ENCODE measurements around the gene UGT1A4. TPM values are rescaled to one million over a fixed set of nuclear protein-coding genes. Genes with fewer than 3 reads are reported as not detected.

UGT1A4 gene
- total RNA-seq, 4 donors from 2014 or later = 0.13 to 3.8 (median 0.45) TPM

DNA sequence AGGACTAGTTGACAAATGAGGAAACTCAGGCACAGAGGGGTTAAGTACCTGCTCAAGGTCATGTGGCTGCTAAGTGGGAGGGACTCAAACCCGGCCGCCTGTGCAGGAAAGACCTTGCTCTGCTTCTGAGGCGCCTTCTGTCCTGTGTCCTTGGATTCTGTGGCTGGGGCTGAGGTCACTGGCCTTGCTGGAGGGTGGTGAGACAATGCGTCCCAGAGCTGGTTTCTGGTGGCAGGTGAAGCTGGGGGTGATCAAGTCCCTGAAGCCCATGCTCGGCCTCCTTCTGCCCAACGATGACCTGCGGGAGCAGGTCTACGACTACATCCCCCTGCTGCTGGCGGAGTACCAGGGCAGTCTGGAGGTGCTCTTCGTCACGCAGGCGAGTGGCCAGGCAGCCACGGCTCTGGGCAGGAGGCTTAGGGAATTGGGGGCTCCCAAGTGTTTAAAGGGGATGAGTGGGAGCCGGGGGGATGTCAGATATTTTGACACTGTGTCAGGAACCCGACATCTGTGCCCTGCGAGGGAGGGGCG lies 75.7 kb downstream of the UGT1A4 start:
- H3K27me3 ChIP-seq = no peaks in the 10 kb centered on the region
- H3K27ac ChIP-seq = no peak overlapping the region
- peaks cover 2% of the 10 kb centered on the region in 2 donors for H3K4me1 ChIP-seq
- H3K4me3 ChIP-seq (replicated peaks in 1 of 3) = no peak overlapping the region
- H3K36me3 ChIP-seq = no peaks in the 10 kb centered on the region
- WGBS, 2 donors = 67 to 78% methylated on average over 11 to 15 of the region's 17 CpGs
- DNase-seq = peak; percentile 38 to 47
- TF ChIP-seq, protein P1, sequence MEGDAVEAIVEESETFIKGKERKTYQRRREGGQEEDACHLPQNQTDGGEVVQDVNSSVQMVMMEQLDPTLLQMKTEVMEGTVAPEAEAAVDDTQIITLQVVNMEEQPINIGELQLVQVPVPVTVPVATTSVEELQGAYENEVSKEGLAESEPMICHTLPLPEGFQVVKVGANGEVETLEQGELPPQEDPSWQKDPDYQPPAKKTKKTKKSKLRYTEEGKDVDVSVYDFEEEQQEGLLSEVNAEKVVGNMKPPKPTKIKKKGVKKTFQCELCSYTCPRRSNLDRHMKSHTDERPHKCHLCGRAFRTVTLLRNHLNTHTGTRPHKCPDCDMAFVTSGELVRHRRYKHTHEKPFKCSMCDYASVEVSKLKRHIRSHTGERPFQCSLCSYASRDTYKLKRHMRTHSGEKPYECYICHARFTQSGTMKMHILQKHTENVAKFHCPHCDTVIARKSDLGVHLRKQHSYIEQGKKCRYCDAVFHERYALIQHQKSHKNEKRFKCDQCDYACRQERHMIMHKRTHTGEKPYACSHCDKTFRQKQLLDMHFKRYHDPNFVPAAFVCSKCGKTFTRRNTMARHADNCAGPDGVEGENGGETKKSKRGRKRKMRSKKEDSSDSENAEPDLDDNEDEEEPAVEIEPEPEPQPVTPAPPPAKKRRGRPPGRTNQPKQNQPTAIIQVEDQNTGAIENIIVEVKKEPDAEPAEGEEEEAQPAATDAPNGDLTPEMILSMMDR (IDR thresholded peaks at IDR 0.05) = no peak
- TF ChIP-seq POLR2A (IDR thresholded peaks at IDR 0.05) = no peak
- H3K9me3 ChIP-seq = no peaks in the 10 kb centered on the region
- intact Hi-C loops (cut with DNase I) = no loop called here

- WGBS, 2 donors = 95 to 96% methylated on average over 10 to 12 of the region's 13 CpGs
- no peak for TF ChIP-seq POLR2A (IDR thresholded peaks at IDR 0.05)
- TF ChIP-seq, protein P1 (IDR thresholded peaks at IDR 0.05) = no peak
- intact Hi-C loops (cut with DNase I) = no loop called here
- Histone ChIP-seq H3K4me3 (replicated peaks in 1 of 3) (no peak overlapping the region), H3K4me1 (peaks cover 6 to 13% of the 10 kb centered on the region in 2 donors), H3K36me3 (no peaks in the 10 kb centered on the region), H3K27me3 (no peaks in the 10 kb centered on the region), H3K27ac (no peak overlapping the region), H3K9me3 (no peaks in the 10 kb centered on the region)
- no peak for DNase-seq
Measured at GRCh38 chr2:233795735-233796171, 77.2 kb downstream of the UGT1A4 start.

- intact Hi-C loops (cut with DNase I) = no loop called here
- Histone ChIP-seq H3K36me3 (no peaks in the 10 kb centered on the region), H3K9me3 (no peaks in the 10 kb centered on the region), H3K27ac (no peak overlapping the region), H3K4me3 (replicated peaks in 1 of 3) (no peak overlapping the region), H3K4me1 (peaks cover 6 to 13% of the 10 kb centered on the region in 2 donors), H3K27me3 (no peaks in the 10 kb centered on the region)
- no peak for TF ChIP-seq POLR2A (IDR thresholded peaks at IDR 0.05)
- TF ChIP-seq, protein P1 (IDR thresholded peaks at IDR 0.05) = no peak
- no peak for DNase-seq
- WGBS, 2 donors = 92 to 93% methylated on average over 9 of the region's 9 CpGs
Measured at GRCh38 chr2:233796254-233796653, 77.7 kb downstream of the UGT1A4 start.

- H3K27ac ChIP-seq = peak overlapping the region in 1 of 3 donors; percentile 6
- 82 to 94% methylated on average over 14 of the region's 14 CpGs for WGBS, 2 donors
- no peaks in the 10 kb centered on the region for H3K27me3 ChIP-seq
- H3K4me3 ChIP-seq (replicated peaks in 1 of 3) = no peak overlapping the region
- no peaks in the 10 kb centered on the region for H3K9me3 ChIP-seq
- peaks cover 6 to 13% of the 10 kb centered on the region in 2 donors for H3K4me1 ChIP-seq
- intact Hi-C loops (cut with DNase I) = no loop called here
- no peak for TF ChIP-seq POLR2A (IDR thresholded peaks at IDR 0.05)
- TF ChIP-seq, protein P1 (IDR thresholded peaks at IDR 0.05) = no peak
- no peak for DNase-seq
- H3K36me3 ChIP-seq = no peaks in the 10 kb centered on the region
Measured at GRCh38 chr2:233798335-233799086, 80.0 kb downstream of the UGT1A4 start.

- TF ChIP-seq POLR2A (IDR thresholded peaks at IDR 0.05) = no peak
- TF ChIP-seq, protein P1 (IDR thresholded peaks at IDR 0.05) = no peak
- H3K27me3 ChIP-seq = no peaks in the 10 kb centered on the region
- intact Hi-C loops (cut with DNase I) = no loop called here
- 69 to 71% methylated on average over 7 of the region's 7 CpGs for WGBS, 2 donors
- no peak overlapping the region for H3K4me3 ChIP-seq (replicated peaks in 1 of 3)
- H3K27ac ChIP-seq = peak overlapping the region in 1 of 3 donors; percentile 6
- peaks cover 6 to 13% of the 10 kb centered on the region in 2 donors for H3K4me1 ChIP-seq
- H3K9me3 ChIP-seq = no peaks in the 10 kb centered on the region
- DNase-seq = no peak
- H3K36me3 ChIP-seq = no peaks in the 10 kb centered on the region
Measured at GRCh38 chr2:233799087-233799665, 80.6 kb downstream of the UGT1A4 start.

Data from thyroid gland (tissue), 4 donors.